Inflammatory macrophage (primary cell): Measurements from ENCODE around the gene C10orf143.
"Not testable (repeated sequence)": the region's sequence is repeated elsewhere in the genome, so short reads cannot be mapped to it uniquely, and the experiment has no call there.

Experiments used
- DNase-seq, 2 donors: peaks; one replicate each; pipeline ENCODE4 v3.0.0-alpha.2; 2020 to 2022
- total RNA-seq, 18 experiments: gene quantifications; one replicate each; lab custom pipeline; 2026; ENCODE audit warnings: mixed read lengths in 6 of 18, inconsistent platforms in 2 of 18; lab: John Stamatoyannopoulos, UW

C10orf143 gene
- total RNA-seq, result 0.17 to 1.4 (median 0.85) reads per million in 18 experiments

DNA sequence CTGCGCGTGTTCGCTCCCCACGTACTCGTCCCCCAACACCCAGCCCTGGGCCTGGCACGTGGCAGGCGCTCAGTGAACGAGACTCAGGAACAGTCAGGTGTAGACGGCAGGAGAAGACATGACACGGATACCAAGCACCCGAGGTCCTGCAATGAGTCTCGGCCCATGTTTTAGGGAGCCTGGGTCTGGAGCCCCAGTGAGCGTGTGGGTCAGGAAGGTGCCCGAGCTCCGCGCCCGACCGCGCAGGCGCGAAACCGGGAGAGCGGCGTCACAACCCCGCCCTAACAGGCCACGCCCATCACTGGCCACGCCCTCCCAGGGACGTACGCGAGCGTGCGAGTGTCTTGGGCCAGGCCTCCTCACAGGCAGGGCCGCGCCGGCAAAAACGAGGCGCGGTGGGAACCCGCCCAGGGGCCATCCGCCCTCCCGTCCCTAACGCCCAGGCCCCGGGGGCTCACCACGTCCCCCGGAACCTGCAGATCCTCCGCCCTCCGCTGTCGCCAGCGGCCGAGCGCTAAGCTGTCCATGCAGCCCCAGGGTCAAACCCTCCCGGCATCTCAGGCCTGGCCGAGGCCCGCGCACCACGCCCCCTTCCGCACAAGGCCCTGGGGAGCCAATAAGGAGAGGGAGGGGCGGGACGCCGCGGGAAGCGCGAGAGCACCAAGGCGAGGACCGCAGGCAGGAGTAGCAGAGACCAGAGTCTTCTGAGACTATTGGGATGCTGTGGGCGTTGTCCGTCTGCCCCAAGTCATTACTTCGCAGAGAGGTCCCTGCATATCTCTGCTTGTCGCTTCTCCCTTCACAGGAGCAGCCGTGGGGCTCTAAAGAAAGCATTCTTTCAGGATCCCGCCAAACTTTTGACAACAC is at the start of gene C10orf143:
Gene C10orf143, minus strand, starts transcription at position 585 of the 867 bp plus-strand sequence. Its CDS starts 58 bp downstream, at position 527.
- peak; percentile 97 to 98 for DNase-seq

DNA sequence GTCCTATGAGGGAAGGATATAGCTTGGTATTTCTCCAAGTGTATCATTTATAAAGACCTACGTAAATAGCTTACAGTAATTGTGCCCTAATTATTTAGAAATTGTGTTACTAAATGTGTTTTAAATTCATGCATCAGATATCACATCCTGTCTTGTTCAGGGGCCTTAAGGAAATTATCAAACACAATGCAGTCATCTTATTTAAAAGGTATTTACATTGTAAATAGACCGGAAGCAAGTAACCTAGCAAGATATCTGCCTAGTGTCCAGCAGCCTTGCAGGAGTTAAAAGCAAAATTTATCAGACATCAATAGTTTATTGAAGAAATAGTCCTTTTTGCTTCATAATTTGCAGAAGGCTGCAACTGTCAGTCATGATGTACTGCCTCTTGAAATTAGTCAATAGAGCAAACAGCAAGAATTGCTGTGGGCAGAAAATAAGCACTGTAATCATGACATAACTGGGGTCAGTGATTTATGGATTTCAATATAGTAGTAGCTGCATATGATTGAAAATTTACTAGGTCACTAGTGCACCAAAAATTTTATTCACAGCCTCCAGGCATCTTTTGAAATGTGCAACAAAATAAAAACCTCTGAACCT is 48.7 kb upstream of the C10orf143 start:
- DNase-seq, result no peak

DNA sequence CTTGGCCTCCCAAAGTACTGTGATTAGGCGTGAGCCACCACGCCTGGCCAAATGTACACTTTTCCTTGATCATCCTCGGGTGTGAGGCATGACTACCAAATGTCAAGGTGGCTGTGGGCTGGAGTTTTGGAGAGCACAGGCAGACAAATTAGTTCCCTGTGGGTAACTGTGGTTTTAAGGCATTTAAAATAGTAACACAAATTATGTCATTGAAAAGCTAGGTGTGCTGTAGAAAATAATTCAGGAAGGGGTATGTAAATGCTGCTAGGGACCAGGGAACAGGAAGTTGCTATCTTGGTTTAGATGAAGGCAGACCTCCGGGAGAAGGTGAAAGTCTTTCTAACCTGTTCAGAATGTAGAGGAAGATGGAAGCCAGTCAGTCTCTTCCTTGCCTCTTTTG is 35.4 kb upstream of the C10orf143 start:
- DNase-seq, result no peak

DNA sequence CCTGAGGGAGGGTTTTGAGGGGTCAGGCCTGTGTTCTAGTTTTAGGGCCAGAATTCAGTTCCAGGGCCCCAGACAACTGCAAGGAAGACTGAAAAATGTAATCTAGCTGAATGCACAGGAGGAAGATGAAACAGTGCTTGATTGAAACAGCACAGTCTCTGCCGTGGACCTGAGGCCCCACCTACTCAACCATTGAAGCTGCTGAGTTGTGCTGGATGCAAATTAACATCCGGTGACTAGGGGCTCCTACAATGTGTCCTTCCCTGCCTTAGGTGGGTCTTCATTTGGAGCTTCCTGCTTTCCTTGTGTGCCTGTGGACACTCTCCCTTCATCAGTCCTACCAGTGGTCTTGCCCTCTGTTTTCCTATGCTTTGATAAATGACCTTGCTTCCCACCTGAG is 31.2 kb upstream of the C10orf143 start:
- no peak for DNase-seq

DNA sequence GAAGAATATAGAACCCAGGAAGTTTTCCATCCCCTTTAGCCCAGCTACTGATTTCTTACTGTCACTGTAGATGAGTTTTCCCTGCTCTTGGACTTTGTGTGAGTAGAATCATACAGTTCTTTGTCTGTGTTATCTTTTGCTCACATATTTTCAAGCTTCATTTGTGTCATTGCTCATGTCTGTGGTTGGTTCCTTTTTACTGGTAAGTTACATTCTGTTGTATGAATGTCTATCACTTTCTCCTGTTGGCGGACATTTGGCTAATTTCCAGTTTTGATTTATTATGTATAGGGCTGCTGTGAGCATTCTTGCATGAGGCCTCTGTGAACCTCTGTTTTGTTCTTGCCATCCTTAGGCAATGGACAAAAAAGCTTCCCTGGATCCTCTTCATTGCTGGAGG is 30.8 kb upstream of the C10orf143 start:
- no peak for DNase-seq

DNA sequence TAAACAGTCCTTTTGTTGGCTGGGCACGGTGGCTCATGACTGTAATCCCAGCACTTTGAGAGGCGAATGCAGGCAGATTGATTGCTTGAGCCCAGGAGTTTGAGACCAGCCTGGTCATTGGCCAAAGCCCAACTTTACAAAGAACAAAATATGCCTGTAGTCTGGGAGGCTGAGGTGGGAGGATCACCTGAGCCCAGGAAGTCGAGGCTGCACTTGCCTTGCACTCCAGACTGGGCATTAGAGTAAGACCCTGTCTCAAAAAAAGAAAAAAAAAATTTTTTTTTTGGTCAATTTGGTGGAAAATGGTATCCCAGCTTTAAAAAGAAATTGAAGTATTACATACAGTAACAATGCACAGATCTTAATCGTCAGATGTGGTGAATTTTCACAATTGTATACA is 30.4 kb upstream of the C10orf143 start:
- no peak for DNase-seq

DNA sequence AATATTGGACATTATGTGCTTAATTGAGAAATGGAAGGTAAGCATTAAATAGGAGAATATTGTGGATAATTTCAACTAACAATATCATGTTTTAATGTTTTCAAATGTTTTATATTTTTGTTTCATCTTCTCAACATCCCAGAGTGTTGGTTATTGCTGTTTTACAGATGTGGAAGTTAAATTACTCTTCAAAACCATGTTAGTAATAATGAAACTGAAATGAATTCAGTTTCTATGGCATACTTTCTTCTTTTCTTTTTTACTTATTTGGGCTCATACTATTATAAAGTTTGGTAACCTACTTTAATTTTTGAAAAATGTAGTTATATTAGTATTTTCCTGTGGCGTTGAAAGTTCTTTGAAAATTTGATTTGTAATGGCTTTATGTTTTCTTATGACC is 29.8 kb upstream of the C10orf143 start:
- no peak for DNase-seq

DNA sequence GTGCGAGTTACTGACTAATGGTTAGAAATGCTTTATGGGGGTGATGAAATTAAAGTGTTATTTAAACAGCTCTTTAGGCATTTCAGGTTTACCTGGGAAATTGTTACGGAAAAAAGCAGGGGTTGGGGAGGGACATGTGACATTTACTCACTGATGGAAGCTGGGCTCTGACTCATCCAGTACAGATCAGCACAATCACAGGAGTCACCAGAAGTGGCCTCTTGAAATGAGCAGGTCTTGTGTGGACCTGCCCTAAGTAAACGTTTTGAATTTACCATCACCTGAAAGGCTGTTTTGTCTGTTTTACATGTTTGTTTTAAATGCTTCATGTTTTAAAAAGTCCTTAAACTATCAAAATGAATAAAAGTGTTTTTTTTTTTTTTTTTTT is 27.8 kb upstream of the C10orf143 start:
- peak; percentile 10 to 59 for DNase-seq

DNA sequence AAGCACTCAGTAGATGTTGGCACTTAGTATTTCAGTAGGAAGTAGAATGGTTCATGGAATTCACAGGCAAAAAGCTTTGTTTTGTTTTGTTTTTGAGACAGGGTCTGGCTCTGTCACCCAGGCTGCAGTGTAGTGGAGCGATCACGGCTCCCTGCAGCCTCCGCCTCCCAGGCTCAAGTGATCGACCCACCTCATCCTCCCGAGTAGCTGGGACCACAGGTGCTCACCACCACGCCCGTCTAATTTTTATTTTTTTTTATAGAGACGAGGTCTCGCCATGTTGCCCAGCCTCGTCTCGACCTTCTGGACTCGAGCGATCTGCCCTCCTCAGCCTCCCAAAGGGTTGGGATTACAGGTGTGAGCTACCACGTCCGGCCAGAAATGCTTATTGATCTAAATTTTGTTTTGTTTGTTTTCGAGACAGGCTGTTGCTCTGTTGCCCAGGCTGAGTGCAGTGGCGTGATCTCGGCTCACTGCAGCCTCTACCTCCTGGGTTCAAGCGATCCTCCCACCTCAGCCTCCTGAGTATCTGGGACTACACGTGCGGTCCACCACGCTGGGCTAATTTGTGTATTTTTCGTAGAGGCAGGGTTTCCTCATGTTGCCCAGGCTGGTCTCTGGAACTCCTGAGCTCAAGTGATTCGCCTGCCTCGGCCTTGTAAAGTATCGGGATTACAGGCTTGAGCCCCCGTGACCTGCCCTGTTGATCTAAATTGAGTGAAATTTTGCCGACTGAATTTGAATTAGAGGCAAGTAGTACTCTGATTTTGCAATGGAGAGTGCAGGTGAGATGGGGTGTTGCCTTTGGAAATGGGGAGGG is 27.2 kb upstream of the C10orf143 start:
- no peak for DNase-seq

DNA sequence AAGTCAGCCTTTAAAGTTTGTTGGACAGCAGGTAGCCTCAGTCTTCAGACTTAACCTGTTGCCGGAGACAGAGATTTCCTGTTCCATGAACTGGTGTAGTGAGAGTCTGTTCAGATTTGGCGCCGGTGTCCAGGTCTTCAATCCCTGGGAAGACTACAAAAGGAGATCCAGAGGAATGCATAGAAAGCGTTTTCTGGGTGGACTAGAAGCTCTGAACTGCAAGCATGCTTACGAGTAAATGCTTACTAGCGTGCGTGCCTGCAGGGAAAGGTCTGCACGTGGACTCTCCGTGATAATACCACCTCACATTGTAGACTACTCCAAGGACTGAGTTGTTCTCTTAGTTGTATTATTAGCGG is 26.4 kb upstream of the C10orf143 start:
- DNase-seq, result no peak

DNA sequence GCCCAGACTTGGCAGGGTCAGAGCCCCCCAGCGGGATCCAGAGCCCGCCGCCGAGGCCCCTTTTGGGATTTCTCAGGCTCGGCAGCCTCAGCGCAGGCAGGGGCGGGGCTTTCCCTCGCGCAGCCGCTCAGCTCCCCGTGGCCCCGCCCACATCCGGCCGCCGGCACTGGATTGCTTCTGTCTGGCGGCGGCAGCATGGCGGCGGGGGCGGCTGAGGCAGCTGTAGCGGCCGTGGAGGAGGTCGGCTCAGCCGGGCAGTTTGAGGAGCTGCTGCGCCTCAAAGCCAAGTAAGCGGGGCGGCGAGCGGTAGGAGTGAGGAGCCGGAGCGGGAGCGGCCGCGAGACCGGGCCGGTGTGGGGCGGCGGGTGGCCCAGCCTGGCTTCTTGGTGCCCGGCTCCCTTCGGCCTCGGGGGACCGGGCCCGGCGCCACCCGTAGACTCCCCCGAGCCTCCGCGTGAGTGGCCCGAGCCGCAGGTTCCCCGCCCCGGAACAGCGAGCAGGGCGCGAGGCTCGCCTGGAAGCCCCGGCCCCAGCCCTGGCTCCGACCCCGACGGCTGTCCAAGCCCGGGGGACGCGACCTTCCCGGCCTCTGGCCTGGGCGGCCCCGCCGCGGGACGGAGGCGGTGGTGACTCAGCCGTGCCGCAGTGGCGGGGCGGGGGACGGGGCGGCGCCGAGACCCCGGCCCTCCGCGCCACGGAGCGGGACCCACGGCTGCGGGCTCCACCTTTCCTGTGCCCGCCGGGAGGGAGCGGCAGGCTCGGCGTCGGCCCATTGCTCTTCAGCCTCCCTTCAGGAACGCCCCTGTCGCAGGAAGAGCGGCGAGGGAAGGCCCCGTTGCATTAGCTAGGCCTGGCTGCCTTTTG is 25.8 kb upstream of the C10orf143 start, which contains the start of gene GLRX3:
Gene GLRX3, plus strand, starts transcription at position 166 of the 864 bp plus-strand sequence. Its CDS starts 30 bp downstream, at position 196.
- peak; percentile 82 to 91 for DNase-seq

DNA sequence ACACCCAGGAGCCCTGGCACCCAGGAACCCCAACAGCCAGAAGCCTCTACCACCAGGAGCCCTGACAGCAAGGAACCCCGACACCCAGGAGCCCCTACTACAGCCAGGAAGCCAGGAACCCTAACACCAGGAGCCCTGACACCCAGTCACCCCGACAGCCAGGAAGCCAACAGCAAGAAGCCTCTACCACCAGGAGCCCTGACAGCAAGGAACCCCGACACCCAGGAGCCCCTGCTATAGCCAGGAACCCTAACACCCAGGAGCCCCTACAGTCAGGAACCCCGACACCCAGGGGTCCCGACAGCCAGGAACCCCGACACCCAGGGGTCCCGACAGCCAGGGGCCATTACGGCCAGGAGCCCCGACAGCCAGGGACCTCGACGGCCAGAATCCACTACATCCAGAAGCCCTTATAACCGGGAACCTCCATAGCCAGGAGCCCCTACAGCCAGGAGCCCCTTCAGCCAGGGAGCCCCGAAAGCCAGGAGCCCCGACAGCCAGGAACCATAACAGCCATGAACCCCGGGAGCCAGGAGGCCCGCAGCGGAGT is 25.1 kb upstream of the C10orf143 start:
- DNase-seq, result no peak

DNA sequence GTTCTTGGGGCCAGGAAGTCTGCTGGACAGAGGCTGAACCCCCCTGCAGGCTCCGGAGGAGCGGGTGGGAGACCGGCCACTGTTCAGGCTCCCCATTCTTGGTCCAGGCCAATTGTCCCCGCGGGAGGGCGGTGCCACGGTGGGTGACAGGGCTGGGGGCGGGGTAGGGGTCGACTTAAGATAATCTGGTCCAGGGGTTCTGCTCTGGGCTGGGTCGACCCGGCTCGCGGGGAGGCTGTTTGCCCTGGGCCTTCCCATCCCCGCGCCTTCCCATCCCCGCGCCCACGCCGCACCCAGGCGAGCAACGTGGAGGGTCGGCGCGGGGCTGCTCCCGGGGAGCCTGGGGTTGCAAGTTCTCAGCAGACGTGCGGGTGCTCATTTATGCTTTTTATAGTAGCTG is 18.3 kb upstream of the C10orf143 start:
- DNase-seq, result no peak

DNA sequence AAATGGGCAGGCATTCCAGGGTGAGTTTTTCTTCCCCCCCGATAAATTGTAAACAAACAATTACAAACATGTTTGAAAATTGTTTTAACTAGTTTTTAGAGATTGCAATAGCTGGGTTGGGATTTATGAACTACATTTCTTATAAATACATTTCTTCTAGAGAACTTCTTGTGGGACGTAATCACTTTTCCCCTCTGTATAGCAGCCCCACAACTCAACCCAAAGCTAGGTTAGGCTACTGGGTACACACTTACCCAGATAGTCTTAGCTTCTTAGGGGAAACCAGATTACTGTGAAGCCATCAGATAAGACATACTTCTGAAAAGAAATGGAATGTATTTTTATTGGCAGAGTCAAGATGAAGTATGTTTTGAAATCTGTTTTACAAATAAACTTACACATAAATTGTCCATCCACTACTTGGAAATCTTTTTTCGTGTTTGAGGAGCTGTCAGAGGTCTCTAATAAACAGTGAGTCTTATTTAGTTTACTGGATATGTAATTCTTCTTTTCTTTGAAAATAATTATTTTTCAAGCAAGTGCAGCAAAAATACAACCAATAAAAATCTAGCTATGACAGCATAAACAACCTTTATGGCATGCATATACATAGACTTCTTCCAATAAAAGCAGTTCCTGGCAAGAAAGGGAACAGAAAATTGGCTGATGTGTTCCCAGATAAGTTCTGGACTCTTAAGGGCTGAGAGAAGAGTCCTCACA is 17.6 kb upstream of the C10orf143 start:
- DNase-seq, result no peak

DNA sequence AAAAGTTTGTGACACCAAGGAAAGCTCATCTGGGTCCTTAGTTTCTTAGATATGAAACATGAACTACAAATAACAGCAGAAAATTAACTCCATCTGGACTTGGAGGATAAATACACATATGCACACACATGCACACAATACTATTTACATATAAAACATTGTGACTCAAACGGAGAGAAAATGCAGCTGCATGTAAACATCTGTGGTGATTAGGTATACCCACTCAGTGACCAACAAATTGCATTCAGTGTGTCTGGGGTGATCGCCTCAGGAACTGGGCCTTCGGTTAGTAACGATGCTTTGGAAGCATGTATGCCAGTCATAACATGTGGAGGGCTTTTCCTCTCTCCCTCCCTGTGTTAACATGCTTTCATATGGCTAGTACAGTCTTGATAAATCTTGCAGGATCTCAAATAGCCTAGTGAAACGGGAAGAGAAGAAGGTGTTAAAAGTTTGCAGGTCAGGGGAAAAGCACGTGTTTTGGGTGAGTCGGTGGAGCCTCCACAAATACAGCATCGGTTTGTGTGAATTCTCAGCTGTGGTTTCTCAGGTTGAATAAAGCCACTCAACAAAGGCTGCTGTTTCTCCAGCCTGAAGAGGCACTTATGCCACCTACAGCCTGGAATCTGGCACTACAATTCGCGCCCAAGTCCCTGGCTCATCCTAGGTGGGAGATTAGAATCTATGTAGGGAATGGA is 16.9 kb upstream of the C10orf143 start:
- DNase-seq, result peak; percentile 32 to 48

DNA sequence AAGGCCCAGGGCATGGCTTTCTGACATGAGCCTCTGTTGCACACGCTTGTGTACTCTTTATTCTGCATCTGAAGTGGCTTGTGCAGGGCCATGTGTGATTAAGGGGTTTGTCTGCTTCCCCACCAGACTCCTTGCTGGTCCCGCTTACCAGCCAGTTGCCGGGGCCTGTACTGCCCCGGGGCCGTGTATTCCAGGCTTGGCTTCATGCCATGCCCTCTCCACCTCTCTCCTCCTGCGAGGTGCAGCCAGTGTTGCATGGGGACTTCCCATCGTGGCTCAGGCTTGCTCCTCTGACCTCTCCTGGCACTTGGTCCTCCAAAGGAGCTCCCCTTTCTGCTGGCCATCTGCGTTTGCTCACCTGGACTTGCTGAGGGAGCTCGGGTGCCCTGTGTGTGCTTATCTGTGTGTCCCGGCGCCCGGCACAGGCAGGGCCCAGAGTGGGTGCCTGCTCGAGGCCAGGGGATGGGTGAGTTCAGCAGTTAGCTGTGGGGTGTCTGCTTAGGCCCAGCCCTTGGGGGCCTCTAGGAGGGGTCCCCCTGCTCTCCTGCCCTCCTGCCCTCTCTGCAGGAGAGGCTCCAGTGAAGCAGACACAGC is 11.0 kb upstream of the C10orf143 start:
- DNase-seq, result no peak

DNA sequence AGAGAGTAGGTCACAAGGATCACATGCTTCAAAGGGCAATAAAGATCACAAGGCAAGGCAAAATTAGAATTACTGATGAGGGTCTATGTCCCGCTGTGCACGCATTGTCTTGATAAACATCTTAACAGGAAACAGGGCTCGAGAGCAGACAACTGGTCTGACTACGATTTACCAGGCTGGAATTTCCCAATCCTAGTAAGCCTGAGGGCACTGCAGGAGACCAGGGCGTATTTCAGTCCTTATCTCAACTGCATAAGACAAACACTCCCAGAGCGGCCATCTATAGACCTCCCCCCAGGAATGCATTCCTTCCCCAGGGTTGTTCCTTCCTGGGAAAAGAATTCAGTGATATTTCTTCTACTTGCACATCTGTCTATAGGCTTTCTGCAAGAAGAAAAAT is 6.9 kb upstream of the C10orf143 start:
- not testable (repeated sequence) for DNase-seq

DNA sequence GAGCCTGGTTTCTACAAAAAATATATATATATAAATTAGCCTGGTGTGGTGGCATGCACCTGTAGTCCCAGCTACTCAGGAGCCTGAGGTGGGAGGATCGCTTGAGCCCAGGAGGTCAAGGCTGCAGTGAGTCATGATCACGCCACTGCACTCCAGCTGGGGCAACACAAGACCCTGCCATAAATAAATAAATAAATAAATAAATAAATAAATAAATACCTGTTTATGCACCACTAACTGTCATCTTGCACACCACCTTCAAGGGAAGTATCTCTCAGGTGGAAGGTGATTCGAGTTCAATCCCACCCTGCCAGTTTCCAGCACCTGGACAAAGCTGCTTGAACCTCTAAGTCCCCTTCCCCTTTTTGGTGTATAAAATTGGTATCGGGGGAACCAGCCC is 6.3 kb upstream of the C10orf143 start:
- not testable (repeated sequence) for DNase-seq

DNA sequence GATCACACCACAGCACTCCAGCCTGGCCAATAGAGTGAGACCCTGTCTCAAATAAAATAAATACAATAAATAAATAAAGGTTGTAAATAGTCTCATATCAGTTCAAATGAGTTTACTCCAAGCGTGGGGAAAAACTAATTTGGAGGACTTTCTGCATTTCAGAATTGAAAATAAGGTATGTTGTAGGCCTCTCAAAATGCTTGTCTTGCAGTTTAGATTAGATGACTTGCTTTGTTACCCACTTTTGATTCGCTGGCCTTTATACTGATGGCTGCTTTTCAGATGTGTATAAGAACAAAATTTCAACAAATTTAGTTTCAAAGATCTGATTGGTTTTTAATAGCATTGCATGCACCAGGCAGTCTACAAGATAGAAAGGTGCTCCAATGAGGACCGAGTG is 2.2 kb upstream of the C10orf143 start:
- DNase-seq, result no peak

DNA sequence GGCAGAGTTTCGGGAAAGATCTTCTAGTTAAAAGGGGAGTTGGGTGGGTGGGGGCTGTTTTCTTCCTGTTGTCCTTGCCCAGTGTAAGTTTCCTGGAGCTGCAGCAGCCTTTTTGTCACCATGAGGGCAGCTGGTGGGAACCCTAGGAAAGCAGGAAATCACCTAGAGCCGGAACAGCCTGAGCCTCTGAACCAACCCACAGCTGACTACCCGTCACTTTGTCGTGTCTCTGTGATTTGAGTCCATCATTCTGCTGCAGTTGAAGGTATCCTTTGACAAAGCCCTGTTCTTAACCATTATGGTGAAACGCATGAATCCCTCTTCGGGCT is 1.2 kb upstream of the C10orf143 start:
- no peak for DNase-seq
